Adipocyte (in vitro differentiated cells): ENCODE results near the gene BCL11A.
A peak's percentile ranks its signal among the peaks of the same experiment; 100 is the strongest.

Source experiments
- DNase-seq: peaks from one replicate; pipeline ENCODE4 v3.0.0-alpha.2; 2015; ENCODE audit warnings: low read depth
- H3K27me3 ChIP-seq: replicated peaks from 2 replicates; pipeline ENCODE4 v1.7.0; 2013; ENCODE audit warnings: mild to moderate bottlenecking, low read length, moderate library complexity; ENCODE audit not compliant: control insufficient read depth, insufficient read depth
- H3K36me3 ChIP-seq: 2 replicates; pipeline ENCODE4 v1.7.0; 2013; ENCODE audit warnings: low read length, mild to moderate bottlenecking, moderate library complexity; ENCODE audit not compliant: control insufficient read depth, insufficient read depth, severe bottlenecking
- H3K4me1 ChIP-seq: 2 replicates; pipeline ENCODE4 v1.7.0; 2013; ENCODE audit warnings: mild to moderate bottlenecking, low read length, moderate library complexity; ENCODE audit not compliant: control insufficient read depth, insufficient read depth
- H3K4me3 ChIP-seq: 2 replicates; pipeline ENCODE4 v1.7.0; 2013; ENCODE audit warnings: mild to moderate bottlenecking, low read length, moderate library complexity
- H3K9ac ChIP-seq: 2 replicates; pipeline ENCODE4 v1.7.0; 2013; ENCODE audit warnings: mild to moderate bottlenecking, low read length, moderate library complexity
- H3K9me3 ChIP-seq: 2 replicates; pipeline ENCODE4 v1.7.0; 2013; ENCODE audit warnings: mild to moderate bottlenecking, low read length, moderate library complexity; ENCODE audit not compliant: control insufficient read depth

BCL11A gene

DNA sequence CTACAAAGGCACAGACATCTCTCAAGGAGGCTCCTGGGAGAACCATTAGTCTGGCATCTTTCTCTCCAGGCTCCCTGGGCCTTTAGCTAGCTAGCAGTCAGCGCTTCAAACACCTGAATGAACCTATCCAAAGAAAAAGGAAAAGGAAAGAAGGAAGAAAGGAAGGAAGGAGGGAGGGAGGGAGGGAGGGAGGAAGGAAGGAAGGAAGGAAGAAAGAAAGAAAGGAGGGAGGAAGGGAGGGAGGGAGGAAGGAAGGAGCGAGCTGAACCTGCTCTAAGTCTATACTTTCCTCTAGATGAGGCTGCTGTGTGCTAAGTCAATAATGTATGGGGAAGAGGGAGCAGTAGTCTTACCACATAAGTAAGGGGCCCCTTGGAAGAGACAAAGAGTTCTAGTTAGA lies 5.1 kb upstream of the BCL11A start:
- Histone ChIP-seq H3K9ac (no peak overlapping the region), H3K36me3 (no peaks in the 10 kb centered on the region), H3K4me1 (peaks cover 13% of the 10 kb centered on the region), H3K4me3 (no peak overlapping the region), H3K9me3 (no peaks in the 10 kb centered on the region), H3K27me3 (peaks cover 62% of the 10 kb centered on the region)
- DNase-seq: no peak

DNA sequence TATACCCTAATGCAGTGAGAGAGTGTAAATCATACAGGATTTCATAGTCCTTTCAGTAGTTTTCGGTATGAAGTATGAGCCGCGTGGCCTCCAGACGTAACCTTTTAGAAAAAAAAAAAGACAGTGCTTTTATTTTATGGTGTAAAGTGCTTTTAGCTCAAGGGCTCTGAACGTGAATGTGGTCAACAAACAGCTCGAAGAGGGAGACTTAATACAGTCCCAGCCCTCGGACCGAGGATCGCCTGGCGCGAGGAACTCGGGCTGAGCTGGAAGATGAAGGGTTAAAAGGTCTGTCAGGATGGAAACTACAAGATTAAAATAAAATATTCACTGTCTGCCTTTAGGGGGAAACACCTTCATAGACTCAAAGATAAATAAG lies 4.0 kb upstream of the BCL11A start:
- no peaks in the 10 kb centered on the region for H3K36me3 ChIP-seq
- no peaks in the 10 kb centered on the region for H3K9me3 ChIP-seq
- H3K4me1 ChIP-seq: peaks cover 13% of the 10 kb centered on the region
- H3K27me3 ChIP-seq: peaks cover 67% of the 10 kb centered on the region
- no peak overlapping the region for H3K4me3 ChIP-seq
- DNase-seq: no peak
- H3K9ac ChIP-seq: no peak overlapping the region

DNA sequence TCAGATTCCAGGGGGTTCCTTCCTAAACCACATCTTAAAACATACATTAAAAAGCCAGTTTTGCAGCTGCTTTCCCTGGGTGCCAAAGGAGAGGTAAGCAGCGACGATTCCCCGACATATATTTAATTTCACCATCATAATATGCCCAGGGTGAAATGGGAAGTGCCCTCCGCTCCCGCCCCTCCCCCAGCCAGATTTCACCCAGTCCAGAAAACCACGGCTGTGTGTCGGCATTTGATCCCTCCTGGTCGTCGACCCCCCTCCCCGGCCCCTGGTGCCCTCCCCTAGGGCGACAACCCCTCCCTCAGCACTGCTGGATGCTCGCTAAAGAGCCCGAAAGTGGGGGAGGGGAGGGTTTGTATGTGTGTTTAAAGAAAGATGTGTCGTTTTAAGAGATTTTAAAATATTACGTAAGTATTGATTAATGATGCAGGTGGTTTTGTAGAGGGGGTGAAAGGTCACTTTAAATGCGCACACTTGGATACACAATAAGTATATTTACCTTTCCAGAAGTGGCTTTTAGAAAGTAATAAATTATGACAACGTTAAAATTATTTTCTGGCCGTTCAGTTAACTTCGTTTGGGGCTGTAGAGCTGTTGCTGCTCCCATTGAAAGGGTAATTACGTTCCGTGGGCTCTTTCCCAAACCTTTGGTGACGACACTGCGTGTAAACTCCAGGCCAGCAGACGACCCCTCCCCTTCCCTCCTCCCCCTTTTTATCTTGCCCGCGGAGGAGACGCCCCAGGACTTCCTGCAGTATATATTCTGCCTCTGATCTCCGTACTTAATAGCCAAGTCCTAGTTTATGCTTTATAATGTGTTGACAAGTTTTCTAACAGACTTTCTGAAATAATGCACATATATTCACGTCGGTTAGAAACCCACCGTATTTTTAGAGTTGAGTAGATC lies 3.4 kb upstream of the BCL11A start:
- no peak overlapping the region for H3K4me3 ChIP-seq
- H3K27me3 ChIP-seq: peaks cover 61% of the 10 kb centered on the region
- no peak overlapping the region for H3K9ac ChIP-seq
- no peak for DNase-seq
- H3K9me3 ChIP-seq: no peaks in the 10 kb centered on the region
- H3K4me1 ChIP-seq: peaks cover 13% of the 10 kb centered on the region
- H3K36me3 ChIP-seq: no peaks in the 10 kb centered on the region

DNA sequence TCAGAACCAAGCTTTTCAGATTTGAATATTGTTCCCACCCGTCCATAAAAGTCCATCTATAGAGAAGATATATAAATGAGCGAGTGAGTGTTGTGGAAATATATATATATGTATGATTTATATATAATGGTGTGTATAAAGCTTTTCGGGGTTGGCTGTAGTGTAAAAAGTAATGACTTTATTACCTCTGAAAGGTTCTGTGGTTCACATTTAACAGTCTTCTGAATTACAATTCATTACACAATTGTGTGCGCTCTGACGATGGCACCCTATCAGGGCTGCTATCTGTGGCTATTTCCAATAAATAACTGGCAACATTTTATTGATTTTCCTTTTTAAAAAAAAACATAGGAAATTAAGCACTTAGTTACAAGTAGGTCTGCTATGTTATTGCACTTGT lies 2.7 kb upstream of the BCL11A start:
- Histone ChIP-seq H3K4me1 (peaks cover 13% of the 10 kb centered on the region), H3K4me3 (no peak overlapping the region), H3K36me3 (no peaks in the 10 kb centered on the region), H3K9ac (no peak overlapping the region), H3K9me3 (no peaks in the 10 kb centered on the region), H3K27me3 (peaks cover 57% of the 10 kb centered on the region)
- DNase-seq: no peak

DNA sequence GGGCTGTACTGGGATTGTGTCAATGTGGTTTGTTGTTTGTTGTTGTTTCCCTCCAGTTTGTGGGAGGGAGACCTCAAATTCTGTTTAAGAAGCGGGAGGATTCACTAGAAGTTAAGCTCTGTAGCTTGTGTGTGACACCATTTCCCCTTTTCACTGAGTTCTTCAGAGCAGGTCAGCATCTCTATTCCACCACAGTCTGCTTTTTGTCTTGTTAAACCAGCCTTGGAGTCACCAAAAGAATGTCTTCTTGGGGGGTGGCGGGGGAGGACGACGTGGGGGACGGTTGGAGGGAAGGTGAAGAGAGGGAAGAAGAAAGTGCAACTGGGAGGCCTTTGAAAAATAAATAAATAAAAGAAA lies 2.3 kb upstream of the BCL11A start:
- DNase-seq: no peak
- Histone ChIP-seq H3K4me3 (peak overlapping the region; percentile 75), H3K4me1 (peaks cover 13% of the 10 kb centered on the region), H3K27me3 (peaks cover 57% of the 10 kb centered on the region), H3K9ac (no peak overlapping the region), H3K36me3 (no peaks in the 10 kb centered on the region), H3K9me3 (no peaks in the 10 kb centered on the region)

DNA sequence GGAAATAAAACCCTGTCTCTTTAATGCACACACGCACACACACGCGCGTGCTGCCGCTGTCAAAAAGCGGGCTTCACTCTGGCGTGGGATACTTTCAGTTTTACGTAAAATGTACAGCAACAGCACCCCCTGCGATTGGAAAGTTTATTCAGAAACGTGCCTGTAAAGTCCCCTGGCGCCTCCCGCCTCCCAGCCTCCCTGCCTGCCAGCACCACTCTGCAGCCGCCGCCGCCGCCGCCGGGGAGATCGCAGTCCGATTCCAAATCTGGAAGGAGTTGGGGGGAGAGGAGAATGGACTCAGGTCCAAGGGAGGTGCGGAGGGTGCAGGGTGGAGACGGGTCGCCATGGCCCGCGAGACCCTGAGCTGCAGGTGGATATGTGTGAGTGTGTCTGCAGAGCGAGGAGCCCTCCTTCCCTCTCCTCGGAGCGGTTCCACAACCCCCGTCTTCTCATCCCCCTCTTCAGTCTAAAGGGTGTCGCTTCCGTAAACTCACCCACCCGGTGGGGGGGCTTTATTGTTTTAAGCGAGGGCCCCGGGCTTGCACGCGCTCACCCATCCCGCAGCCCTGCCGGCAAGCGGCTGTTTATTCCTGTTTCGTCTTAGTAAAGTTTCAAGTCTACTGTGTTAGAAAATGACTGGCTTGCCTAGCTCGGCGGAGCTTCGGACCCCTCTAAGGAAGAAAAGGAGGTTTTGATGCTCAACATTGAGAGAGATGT lies 1.8 kb upstream of the BCL11A start:
- H3K36me3 ChIP-seq: no peaks in the 10 kb centered on the region
- no peak overlapping the region for H3K9ac ChIP-seq
- DNase-seq: peak; percentile 82
- peaks cover 13% of the 10 kb centered on the region for H3K4me1 ChIP-seq
- H3K4me3 ChIP-seq: peak overlapping the region; percentile 75
- H3K27me3 ChIP-seq: peaks cover 52% of the 10 kb centered on the region
- no peaks in the 10 kb centered on the region for H3K9me3 ChIP-seq

DNA sequence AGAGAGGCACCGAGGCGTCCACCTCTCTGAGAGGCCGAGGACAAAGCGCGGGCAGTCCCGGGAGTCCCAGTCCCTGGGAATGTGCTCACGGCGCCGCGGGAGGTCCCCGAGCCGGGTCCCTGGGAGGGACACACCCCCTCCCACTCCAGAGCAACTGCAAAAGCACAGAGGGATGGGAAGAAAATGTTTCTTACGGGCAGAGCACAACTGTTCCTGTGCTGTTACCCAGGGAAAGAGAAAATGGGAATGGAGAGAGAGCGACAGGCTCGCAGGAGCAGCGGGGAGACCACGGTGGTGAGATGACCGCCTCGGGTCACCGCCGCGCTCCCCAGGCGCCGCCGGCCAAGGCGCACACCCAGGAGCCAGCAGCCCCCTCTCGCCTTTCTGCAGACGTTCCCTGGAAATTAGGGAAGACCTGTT lies 1.2 kb upstream of the BCL11A start:
- Histone ChIP-seq H3K9ac (no peak overlapping the region), H3K27me3 (peaks cover 50% of the 10 kb centered on the region), H3K4me3 (peak overlapping the region; percentile 75), H3K4me1 (peaks cover 17% of the 10 kb centered on the region), H3K9me3 (no peaks in the 10 kb centered on the region), H3K36me3 (no peaks in the 10 kb centered on the region)
- peak; percentile 42 for DNase-seq

DNA sequence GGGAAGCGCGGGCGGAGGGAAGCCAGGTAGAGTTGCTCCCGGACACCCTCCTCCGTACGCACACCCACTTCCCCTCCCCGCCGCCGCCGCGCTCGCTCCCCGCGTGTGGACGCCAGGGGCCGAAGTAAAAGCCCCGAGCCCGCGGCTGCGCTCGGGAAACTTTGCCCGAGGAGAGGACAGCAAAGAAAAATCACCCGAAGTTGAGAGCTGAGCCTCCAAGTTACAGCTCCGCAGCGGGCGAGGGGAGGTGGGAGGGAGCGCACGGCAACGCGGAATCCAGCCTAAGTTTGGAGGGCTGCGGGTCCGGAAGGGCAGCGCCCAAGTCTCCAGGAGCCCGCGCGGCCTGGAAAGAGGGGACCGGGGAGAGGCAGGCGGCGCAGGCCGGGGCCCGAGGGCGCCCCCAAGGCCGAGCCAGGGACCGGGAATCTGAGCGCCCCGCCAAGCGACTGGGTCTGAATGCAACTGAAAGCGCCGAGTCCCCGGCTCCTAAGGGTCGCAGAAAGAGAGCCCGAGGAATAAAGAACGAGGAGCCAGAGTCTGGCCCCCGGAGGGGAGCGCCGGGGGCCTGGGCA lies 706 bp upstream of the BCL11A start:
- H3K4me3 ChIP-seq: peak overlapping the region; percentile 75
- peak; percentile 59 for DNase-seq
- no peaks in the 10 kb centered on the region for H3K36me3 ChIP-seq
- H3K9ac ChIP-seq: no peak overlapping the region
- no peaks in the 10 kb centered on the region for H3K9me3 ChIP-seq
- H3K4me1 ChIP-seq: peaks cover 22% of the 10 kb centered on the region
- H3K27me3 ChIP-seq: peaks cover 53% of the 10 kb centered on the region

DNA sequence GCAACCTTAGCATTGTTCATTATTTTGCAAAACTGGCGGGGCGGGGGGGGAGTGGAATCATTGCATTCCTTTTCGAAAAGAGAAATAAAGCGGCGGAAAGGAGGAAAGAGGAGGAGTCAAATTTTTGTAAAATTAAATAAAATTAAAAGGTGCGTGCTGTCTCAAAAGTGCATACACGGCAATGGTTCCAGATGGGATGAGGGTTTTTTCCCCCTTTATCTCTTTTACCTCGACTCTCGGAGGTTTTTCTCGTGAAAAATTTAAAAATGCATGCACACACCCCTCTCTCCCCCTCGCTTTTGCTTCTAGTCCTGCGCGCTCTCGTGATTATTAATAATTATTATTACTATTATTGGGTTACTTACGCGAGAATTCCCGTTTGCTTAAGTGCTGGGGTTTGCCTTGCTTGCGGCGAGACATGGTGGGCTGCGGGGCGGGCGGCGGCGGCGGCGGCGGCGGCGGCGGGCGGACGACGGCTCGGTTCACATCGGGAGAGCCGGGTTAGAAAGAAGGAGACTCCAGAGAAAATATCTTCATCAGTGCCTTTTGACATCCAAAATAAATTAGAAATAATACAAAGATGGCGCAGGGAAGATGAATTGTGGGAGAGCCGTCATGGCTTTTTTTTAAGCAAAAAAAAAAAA lies 481 bp downstream of the BCL11A start:
- DNase-seq: peak; percentile 39
- no peak overlapping the region for H3K9ac ChIP-seq
- peaks cover 22% of the 10 kb centered on the region for H3K4me1 ChIP-seq
- H3K27me3 ChIP-seq: peaks cover 57% of the 10 kb centered on the region
- H3K36me3 ChIP-seq: no peaks in the 10 kb centered on the region
- H3K9me3 ChIP-seq: no peaks in the 10 kb centered on the region
- peak overlapping the region; percentile 59 for H3K4me3 ChIP-seq

DNA sequence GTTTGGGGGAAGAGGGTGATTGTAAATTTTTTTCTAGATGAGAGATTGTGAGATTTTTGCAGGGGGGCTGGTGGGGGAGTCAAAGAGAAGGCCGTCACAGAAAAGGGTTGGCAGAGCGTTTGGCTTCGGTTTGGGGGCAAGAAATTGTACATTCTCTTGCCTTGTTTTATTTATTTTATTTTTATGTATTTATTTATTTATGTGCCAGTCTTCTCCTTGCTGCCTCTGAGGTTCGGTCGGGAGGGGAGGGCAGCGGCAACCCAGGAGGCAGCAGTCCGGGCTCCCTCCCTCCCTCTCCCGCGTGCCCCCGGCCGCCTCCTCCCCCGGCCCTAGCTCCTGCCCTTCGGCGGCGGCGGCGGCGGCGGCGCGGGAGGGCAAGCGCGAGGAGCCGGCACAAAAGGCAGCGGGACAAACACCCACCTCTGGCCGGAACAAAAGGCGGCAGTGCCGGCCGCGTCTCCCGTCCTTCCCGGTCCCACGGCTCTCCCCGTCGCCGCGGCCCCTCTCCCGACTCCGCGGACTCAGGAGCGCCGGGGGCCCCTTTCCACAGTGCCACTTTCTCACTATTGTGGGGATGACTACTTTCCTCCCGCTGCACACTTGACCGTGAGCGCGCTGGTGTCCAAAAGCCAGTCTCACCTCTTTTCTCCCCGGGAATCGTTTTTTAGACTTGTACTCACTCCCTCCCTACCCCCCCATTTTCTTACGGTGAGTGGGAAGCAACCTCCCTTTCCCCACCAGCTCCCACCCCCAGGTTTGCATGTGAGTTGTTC lies 1.2 kb downstream of the BCL11A start:
- Histone ChIP-seq H3K27me3 (peaks cover 58% of the 10 kb centered on the region), H3K4me1 (peaks cover 22% of the 10 kb centered on the region), H3K4me3 (peak overlapping the region; percentile 59), H3K36me3 (no peaks in the 10 kb centered on the region), H3K9me3 (no peaks in the 10 kb centered on the region), H3K9ac (no peak overlapping the region)
- peak; percentile 64 for DNase-seq
